Measurements from ENCODE around the gene MPV17L.
"Not testable (repeated sequence)": the region's sequence is repeated elsewhere in the genome, so short reads cannot be mapped to it uniquely, and the experiment has no call there.

Gene MPV17L

GRCh38 chr16:15439521-15439920 is 44.0 kb downstream of the MPV17L start:
- no peak overlapping the region for H3K9ac ChIP-seq (ENCODE audit: low read depth, low read length)
- no peaks in the 10 kb centered on the region for H3K4me1 ChIP-seq (ENCODE audit: insufficient read depth, low read length)
- no peak overlapping the region for H3K27ac ChIP-seq (ENCODE audit: low read length)
- H3K36me3 ChIP-seq (ENCODE audit: insufficient read depth, low read depth, low read length), result no peaks in the 10 kb centered on the region
- no peaks in the 10 kb centered on the region for H3K9me3 ChIP-seq (ENCODE audit: insufficient read depth, low read depth, low read length)
- no peak overlapping the region for H3K4me3 ChIP-seq (ENCODE audit: low read length)
- H3K27me3 ChIP-seq (ENCODE audit: insufficient read depth, low read length), result peaks cover 16% of the 10 kb centered on the region

DNA sequence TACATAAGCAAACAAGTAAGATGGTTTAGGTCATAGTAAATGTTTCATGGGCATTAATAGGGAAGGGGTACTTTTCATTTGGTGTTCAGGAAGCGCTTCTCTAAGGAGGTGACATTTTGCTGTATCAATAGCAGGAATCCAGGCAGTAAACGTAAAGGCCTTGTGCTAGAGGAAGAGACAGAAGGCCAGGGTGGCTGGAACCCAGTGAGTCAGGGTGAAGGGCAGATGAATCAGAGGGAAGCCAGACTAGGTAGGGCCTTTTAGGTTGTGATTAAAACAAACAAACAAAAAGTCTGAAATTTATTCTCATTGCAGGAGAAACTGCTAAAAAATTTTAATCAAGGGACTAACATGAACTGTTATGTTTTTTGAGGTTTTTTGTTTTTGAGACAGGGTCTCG is 45.3 kb downstream of the MPV17L start:
- no peaks in the 10 kb centered on the region for H3K36me3 ChIP-seq (ENCODE audit: insufficient read depth, low read depth, low read length)
- no peaks in the 10 kb centered on the region for H3K9me3 ChIP-seq (ENCODE audit: insufficient read depth, low read depth, low read length)
- H3K4me3 ChIP-seq (ENCODE audit: low read length), result no peak overlapping the region
- H3K27me3 ChIP-seq (ENCODE audit: insufficient read depth, low read length), result peaks cover 5% of the 10 kb centered on the region
- H3K9ac ChIP-seq (ENCODE audit: low read depth, low read length), result no peak overlapping the region
- no peaks in the 10 kb centered on the region for H3K4me1 ChIP-seq (ENCODE audit: insufficient read depth, low read length)
- no peak overlapping the region for H3K27ac ChIP-seq (ENCODE audit: low read length)

DNA sequence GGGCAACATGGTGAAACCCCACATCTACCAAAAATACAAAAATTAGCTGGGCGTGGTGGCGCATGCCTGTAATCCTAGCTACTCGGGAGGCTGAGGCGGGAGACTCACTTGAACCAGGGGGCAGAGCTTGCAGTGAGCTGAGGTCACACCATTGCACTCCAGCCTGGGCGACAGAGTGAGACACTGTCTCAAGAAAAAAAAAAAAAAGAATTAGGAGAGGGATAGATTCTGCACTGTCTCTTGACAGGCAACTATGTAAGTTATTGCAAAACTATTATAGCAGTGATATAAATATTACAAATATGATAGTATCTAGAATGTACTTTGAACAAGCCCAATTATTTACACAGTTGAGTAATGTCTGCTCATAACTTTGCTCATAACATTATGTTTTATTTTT is 46.6 kb downstream of the MPV17L start:
- H3K27me3 ChIP-seq (ENCODE audit: insufficient read depth, low read length); H3K4me3 ChIP-seq (ENCODE audit: low read length); H3K9me3 ChIP-seq (ENCODE audit: insufficient read depth, low read depth, low read length); H3K9ac ChIP-seq (ENCODE audit: low read depth, low read length); H3K27ac ChIP-seq (ENCODE audit: low read length); H3K4me1 ChIP-seq (ENCODE audit: insufficient read depth, low read length); H3K36me3 ChIP-seq (ENCODE audit: insufficient read depth, low read depth, low read length): not testable (repeated sequence)

DNA sequence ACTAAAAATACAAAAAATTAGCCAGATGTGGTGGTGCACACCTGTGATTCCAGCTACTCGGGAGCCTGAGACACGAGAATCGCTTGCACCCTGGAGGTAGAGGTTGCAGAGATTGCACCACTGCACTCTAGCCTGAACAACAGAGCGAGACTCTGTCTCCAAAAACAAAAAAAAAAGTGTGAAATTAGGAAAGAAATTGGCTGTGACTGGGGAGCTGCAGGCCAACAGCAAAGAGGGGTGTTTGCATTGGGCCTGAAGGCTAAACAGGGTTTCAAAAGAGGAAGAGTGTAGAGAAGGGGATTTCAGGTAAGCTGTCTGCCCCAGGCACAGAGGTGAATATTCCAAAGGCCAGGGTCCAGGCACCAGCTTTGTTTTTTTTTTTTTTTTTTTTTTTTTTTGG is 48.2 kb downstream of the MPV17L start:
- Histone ChIP-seq H3K4me3 (ENCODE audit: low read length) (no peak overlapping the region), H3K4me1 (ENCODE audit: insufficient read depth, low read length) (no peaks in the 10 kb centered on the region), H3K27me3 (ENCODE audit: insufficient read depth, low read length) (no peaks in the 10 kb centered on the region), H3K9ac (ENCODE audit: low read depth, low read length) (no peak overlapping the region), H3K36me3 (ENCODE audit: insufficient read depth, low read depth, low read length) (no peaks in the 10 kb centered on the region), H3K9me3 (ENCODE audit: insufficient read depth, low read depth, low read length) (no peaks in the 10 kb centered on the region), H3K27ac (ENCODE audit: low read length) (no peak overlapping the region)

DNA sequence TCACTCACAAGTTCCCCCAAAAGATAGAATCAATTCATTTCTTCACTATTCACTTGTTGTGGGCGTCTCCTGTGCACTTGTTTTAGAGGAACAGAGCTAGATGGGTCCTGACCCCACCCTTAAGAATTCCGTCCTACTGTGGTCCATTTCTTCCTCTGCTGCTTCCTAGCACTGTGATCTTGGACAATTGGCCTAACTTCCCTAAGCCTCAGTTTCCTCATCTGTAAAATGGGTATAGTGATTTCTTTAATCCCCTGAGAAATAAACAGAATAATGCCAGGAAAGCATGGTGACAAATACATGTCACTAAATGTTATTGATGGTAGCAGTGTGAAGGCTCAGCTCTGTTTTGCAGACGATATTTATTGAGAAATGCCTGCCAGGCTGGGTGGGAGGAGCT is 48.7 kb downstream of the MPV17L start:
- H3K4me1 ChIP-seq (ENCODE audit: insufficient read depth, low read length), result no peaks in the 10 kb centered on the region
- H3K27ac ChIP-seq (ENCODE audit: low read length), result no peak overlapping the region
- no peaks in the 10 kb centered on the region for H3K27me3 ChIP-seq (ENCODE audit: insufficient read depth, low read length)
- H3K4me3 ChIP-seq (ENCODE audit: low read length), result no peak overlapping the region
- no peaks in the 10 kb centered on the region for H3K36me3 ChIP-seq (ENCODE audit: insufficient read depth, low read depth, low read length)
- no peaks in the 10 kb centered on the region for H3K9me3 ChIP-seq (ENCODE audit: insufficient read depth, low read depth, low read length)
- no peak overlapping the region for H3K9ac ChIP-seq (ENCODE audit: low read depth, low read length)

- Histone ChIP-seq H3K4me3 (ENCODE audit: low read length) (no peak overlapping the region), H3K4me1 (ENCODE audit: insufficient read depth, low read length) (no peaks in the 10 kb centered on the region), H3K9ac (ENCODE audit: low read depth, low read length) (no peak overlapping the region), H3K9me3 (ENCODE audit: insufficient read depth, low read depth, low read length) (no peaks in the 10 kb centered on the region), H3K27ac (ENCODE audit: low read length) (no peak overlapping the region), H3K27me3 (ENCODE audit: insufficient read depth, low read length) (no peaks in the 10 kb centered on the region), H3K36me3 (ENCODE audit: insufficient read depth, low read depth, low read length) (no peaks in the 10 kb centered on the region)
These were observed 49.9 kb downstream of the MPV17L start for GRCh38 chr16:15445450-15445849.

- no peaks in the 10 kb centered on the region for H3K9me3 ChIP-seq (ENCODE audit: insufficient read depth, low read depth, low read length)
- H3K36me3 ChIP-seq (ENCODE audit: insufficient read depth, low read depth, low read length), result no peaks in the 10 kb centered on the region
- H3K4me1 ChIP-seq (ENCODE audit: insufficient read depth, low read length), result no peaks in the 10 kb centered on the region
- H3K27me3 ChIP-seq (ENCODE audit: insufficient read depth, low read length), result no peaks in the 10 kb centered on the region
- H3K27ac ChIP-seq (ENCODE audit: low read length), result no peak overlapping the region
- H3K9ac ChIP-seq (ENCODE audit: low read depth, low read length), result no peak overlapping the region
- H3K4me3 ChIP-seq (ENCODE audit: low read length), result no peak overlapping the region
These were observed 51.3 kb downstream of the MPV17L start for GRCh38 chr16:15446901-15447300.

GRCh38 chr16:15450624-15451023 is 55.1 kb downstream of the MPV17L start:
- H3K9ac ChIP-seq (ENCODE audit: low read depth, low read length), result no peak overlapping the region
- no peaks in the 10 kb centered on the region for H3K9me3 ChIP-seq (ENCODE audit: insufficient read depth, low read depth, low read length)
- H3K27me3 ChIP-seq (ENCODE audit: insufficient read depth, low read length), result no peaks in the 10 kb centered on the region
- H3K27ac ChIP-seq (ENCODE audit: low read length), result no peak overlapping the region
- no peaks in the 10 kb centered on the region for H3K36me3 ChIP-seq (ENCODE audit: insufficient read depth, low read depth, low read length)
- no peak overlapping the region for H3K4me3 ChIP-seq (ENCODE audit: low read length)
- H3K4me1 ChIP-seq (ENCODE audit: insufficient read depth, low read length), result no peaks in the 10 kb centered on the region

- H3K4me3 ChIP-seq (ENCODE audit: low read length), result no peak overlapping the region
- H3K9me3 ChIP-seq (ENCODE audit: insufficient read depth, low read depth, low read length), result no peaks in the 10 kb centered on the region
- H3K9ac ChIP-seq (ENCODE audit: low read depth, low read length), result no peak overlapping the region
- H3K27me3 ChIP-seq (ENCODE audit: insufficient read depth, low read length), result no peaks in the 10 kb centered on the region
- H3K4me1 ChIP-seq (ENCODE audit: insufficient read depth, low read length), result no peaks in the 10 kb centered on the region
- H3K27ac ChIP-seq (ENCODE audit: low read length), result no peak overlapping the region
- no peaks in the 10 kb centered on the region for H3K36me3 ChIP-seq (ENCODE audit: insufficient read depth, low read depth, low read length)
These were observed 55.7 kb downstream of the MPV17L start for GRCh38 chr16:15451098-15451731.

GRCh38 chr16:15452246-15452855 is 56.8 kb downstream of the MPV17L start:
- Histone ChIP-seq H3K36me3 (ENCODE audit: insufficient read depth, low read depth, low read length) (no peaks in the 10 kb centered on the region), H3K27ac (ENCODE audit: low read length) (no peak overlapping the region), H3K27me3 (ENCODE audit: insufficient read depth, low read length) (no peaks in the 10 kb centered on the region), H3K4me1 (ENCODE audit: insufficient read depth, low read length) (no peaks in the 10 kb centered on the region), H3K4me3 (ENCODE audit: low read length) (no peak overlapping the region), H3K9me3 (ENCODE audit: insufficient read depth, low read depth, low read length) (no peaks in the 10 kb centered on the region), H3K9ac (ENCODE audit: low read depth, low read length) (no peak overlapping the region)

DNA sequence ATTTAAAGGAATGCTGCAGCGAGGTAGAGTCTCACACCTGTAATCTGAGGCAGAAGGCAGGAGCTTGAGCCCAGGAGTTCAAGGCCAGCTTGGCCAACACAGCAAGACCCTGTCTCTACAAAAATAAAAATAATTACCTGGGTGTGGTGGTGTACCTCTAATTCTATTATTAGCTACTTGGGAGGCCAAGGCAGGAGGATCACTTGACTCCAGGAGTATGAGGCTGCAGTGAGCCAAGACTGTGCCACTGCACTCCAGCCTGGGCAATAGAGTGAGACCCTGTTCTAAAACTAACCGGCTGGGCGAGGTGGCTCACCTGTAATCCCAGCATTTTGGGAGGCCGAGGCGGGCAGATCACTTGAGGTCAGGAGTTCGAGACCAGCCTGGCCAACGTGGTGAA is 57.7 kb downstream of the MPV17L start:
- H3K9ac ChIP-seq (ENCODE audit: low read depth, low read length); H3K27me3 ChIP-seq (ENCODE audit: insufficient read depth, low read length); H3K4me3 ChIP-seq (ENCODE audit: low read length); H3K27ac ChIP-seq (ENCODE audit: low read length); H3K4me1 ChIP-seq (ENCODE audit: insufficient read depth, low read length); H3K9me3 ChIP-seq (ENCODE audit: insufficient read depth, low read depth, low read length); H3K36me3 ChIP-seq (ENCODE audit: insufficient read depth, low read depth, low read length): not testable (repeated sequence)

DNA sequence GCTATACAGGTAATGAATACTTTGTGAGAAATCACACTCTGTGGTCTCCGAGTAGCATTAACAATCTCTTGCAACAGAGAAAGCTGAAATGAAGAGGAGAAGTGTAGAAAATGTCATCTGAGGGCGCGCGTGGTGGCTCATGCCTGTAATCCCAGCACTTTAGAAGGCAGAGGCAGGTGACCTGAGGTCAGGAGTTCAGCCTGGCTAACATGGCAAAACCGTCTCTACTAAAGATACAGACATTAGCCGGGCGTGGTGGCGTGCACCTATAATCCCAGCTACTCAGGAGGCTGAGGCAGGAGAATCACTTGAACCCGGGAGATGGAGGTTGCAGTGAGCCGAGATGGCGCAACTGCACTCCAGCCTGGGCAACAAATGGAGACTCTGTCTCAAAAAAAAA is 59.4 kb downstream of the MPV17L start:
- not testable (repeated sequence) for H3K4me1 ChIP-seq (ENCODE audit: insufficient read depth, low read length); H3K27ac ChIP-seq (ENCODE audit: low read length); H3K9ac ChIP-seq (ENCODE audit: low read depth, low read length); H3K27me3 ChIP-seq (ENCODE audit: insufficient read depth, low read length); H3K4me3 ChIP-seq (ENCODE audit: low read length); H3K36me3 ChIP-seq (ENCODE audit: insufficient read depth, low read depth, low read length); H3K9me3 ChIP-seq (ENCODE audit: insufficient read depth, low read depth, low read length)

Measured in iPS-20b (cell line).